Smooth muscle cell (in vitro differentiated cells): ENCODE data around the gene ZMYM2. TPM values are rescaled to one million over a fixed set of nuclear protein-coding genes. Genes with fewer than 3 reads are reported as not detected.

Source experiments
- DNase-seq: peaks from one replicate; lab custom pipeline; 2025; ENCODE audit not compliant: unreplicated experiment; lab: John Stamatoyannopoulos, UW
- H2AFZ ChIP-seq: fragments of 200-600 bp; sonication (generic); 2 replicates; pipeline ENCODE4 v1.6.0; 2016; ENCODE audit warnings: antibody characterized with exemption, low read depth, mild to moderate bottlenecking
- H3F3A ChIP-seq: fragments of 200-600 bp; sonication (generic); 2 replicates; pipeline ENCODE4 v1.6.0; 2017; ENCODE audit warnings: antibody characterized with exemption, low read depth
- H3K27ac ChIP-seq: fragments of 200-600 bp; sonication (generic); 2 replicates; pipeline ENCODE4 v1.5.1; 2016; ENCODE audit warnings: low read depth, mild to moderate bottlenecking
- H3K27me3 ChIP-seq: fragments of 200-600 bp; sonication (generic); 2 replicates; pipeline ENCODE4 v1.6.1; 2016; ENCODE audit warnings: low read depth, mild to moderate bottlenecking
- H3K36me3 ChIP-seq: fragments of 200-600 bp; sonication (generic); 2 replicates; pipeline ENCODE4 v1.5.1; 2016; ENCODE audit warnings: low read depth
- H3K4me1 ChIP-seq: fragments of 200-600 bp; sonication (generic); 2 replicates; pipeline ENCODE4 v1.5.1; 2016; ENCODE audit warnings: low read depth
- H3K4me2 ChIP-seq: fragments of 200-600 bp; sonication (generic); 2 replicates; pipeline ENCODE4 v1.6.0; 2016; ENCODE audit warnings: mild to moderate bottlenecking
- H3K4me3 ChIP-seq: fragments of 200-600 bp; sonication (generic); 2 replicates; pipeline ENCODE4 v1.5.1; 2016; ENCODE audit warnings: mild to moderate bottlenecking
- H3K79me2 ChIP-seq: fragments of 200-600 bp; sonication (generic); 2 replicates; pipeline ENCODE4 v1.6.0; 2016; ENCODE audit warnings: low read depth, mild to moderate bottlenecking
- H3K9ac ChIP-seq: fragments of 200-600 bp; sonication (generic); 2 replicates; pipeline ENCODE4 v1.6.0; 2016; ENCODE audit warnings: low read depth
- H3K9me3 ChIP-seq: fragments of 200-600 bp; sonication (generic); replicated peaks from 2 replicates; pipeline ENCODE4 v1.5.1; 2016; ENCODE audit warnings: low read depth
- H4K20me1 ChIP-seq: fragments of 200-600 bp; sonication (generic); 2 replicates; pipeline ENCODE4 v1.6.0; 2016; ENCODE audit warnings: low read depth
- CTCF ChIP-seq: fragments of 200-600 bp; sonication (generic); IDR thresholded peaks from 2 replicates; pipeline ENCODE4 v1.5.1; 2017; ENCODE audit warnings: borderline replicate concordance, mild to moderate bottlenecking, antibody characterized with exemption; ENCODE audit not compliant: insufficient read depth, poor library complexity, severe bottlenecking
- WGBS: methylation state at CpG from one replicate; pipeline ENCODE4 v1.1.7; 2016; ENCODE audit warnings: low lambda C conversion rate; 5-methylcytosine and 5-hydroxymethylcytosine counted together
- polyA plus RNA-seq: library from polyadenylated mRNA; unstranded; fragments of >200 nt; fragmentation: Nextera tagmentation; extraction: Ambion mirVana; gene quantifications from 2 replicates; pipeline ENCODE4 v1.2.1, GENCODE V29; 2016
- total RNA-seq: library from RNA; depleted of rRNA; stranded (reverse); fragments of >200 nt; gene quantifications from 2 replicates; pipeline ENCODE4 v1.2.3, GENCODE V29; 2014

ZMYM2 gene
- total and polyA plus RNA-seq, 2 experiments from 2014 or later: 29.9 to 107 TPM

- no peak overlapping the region for H3K4me2 ChIP-seq
- no peaks in the 10 kb centered on the region for H3K27me3 ChIP-seq
- H3F3A ChIP-seq: peaks cover 4% of the 10 kb centered on the region
- no peak overlapping the region for H3K27ac ChIP-seq
- no peaks in the 10 kb centered on the region for H3K9me3 ChIP-seq
- no peak overlapping the region for H3K4me3 ChIP-seq
- no peak for DNase-seq
- no peak for TF ChIP-seq CTCF
- H3K9ac ChIP-seq: no peak overlapping the region
- no peaks in the 10 kb centered on the region for H3K4me1 ChIP-seq
- peaks cover 19% of the 10 kb centered on the region for H3K36me3 ChIP-seq
- no peak overlapping the region for H2AFZ ChIP-seq
- peaks cover 83% of the 10 kb centered on the region for H4K20me1 ChIP-seq
- 82% methylated on average over 3 of the region's 3 CpGs for WGBS
- peaks cover 9% of the 10 kb centered on the region for H3K79me2 ChIP-seq
Observed at GRCh38 chr13:20053016-20053415, 94.5 kb downstream of the ZMYM2 start.

GRCh38 chr13:20053891-20054290, 95.4 kb downstream of the ZMYM2 start:
- no peaks in the 10 kb centered on the region for H3K9me3 ChIP-seq
- 95% methylated on average over 2 of the region's 2 CpGs for WGBS
- H4K20me1 ChIP-seq: peaks cover 84% of the 10 kb centered on the region
- H3K9ac ChIP-seq: no peak overlapping the region
- DNase-seq: no peak
- no peak overlapping the region for H3K27ac ChIP-seq
- H3K4me3 ChIP-seq: no peak overlapping the region
- no peaks in the 10 kb centered on the region for H3K27me3 ChIP-seq
- no peak overlapping the region for H2AFZ ChIP-seq
- peaks cover 11% of the 10 kb centered on the region for H3K79me2 ChIP-seq
- peaks cover 28% of the 10 kb centered on the region for H3K36me3 ChIP-seq
- no peak overlapping the region for H3K4me2 ChIP-seq
- peaks cover 8% of the 10 kb centered on the region for H3F3A ChIP-seq
- TF ChIP-seq CTCF: no peak
- no peaks in the 10 kb centered on the region for H3K4me1 ChIP-seq

GRCh38 chr13:20054586-20054985, 96.1 kb downstream of the ZMYM2 start:
- no peaks in the 10 kb centered on the region for H3K27me3 ChIP-seq
- peaks cover 35% of the 10 kb centered on the region for H3K36me3 ChIP-seq
- no peak for TF ChIP-seq CTCF
- peaks cover 7% of the 10 kb centered on the region for H3K79me2 ChIP-seq
- DNase-seq: no peak
- no peaks in the 10 kb centered on the region for H3K9me3 ChIP-seq
- no peak overlapping the region for H3K27ac ChIP-seq
- H2AFZ ChIP-seq: no peak overlapping the region
- peaks cover 78% of the 10 kb centered on the region for H4K20me1 ChIP-seq
- H3K4me1 ChIP-seq: no peaks in the 10 kb centered on the region
- H3K4me2 ChIP-seq: no peak overlapping the region
- H3K4me3 ChIP-seq: no peak overlapping the region
- no peak overlapping the region for H3K9ac ChIP-seq
- WGBS: 59% methylated on average over 2 of the region's 2 CpGs
- peaks cover 8% of the 10 kb centered on the region for H3F3A ChIP-seq

- no peak for DNase-seq
- H4K20me1 ChIP-seq: peaks cover 72% of the 10 kb centered on the region
- no peak overlapping the region for H3K4me2 ChIP-seq
- H3K36me3 ChIP-seq: peaks cover 52% of the 10 kb centered on the region
- H3K4me1 ChIP-seq: no peaks in the 10 kb centered on the region
- peaks cover 7% of the 10 kb centered on the region for H3K79me2 ChIP-seq
- peaks cover 8% of the 10 kb centered on the region for H3F3A ChIP-seq
- no peak overlapping the region for H3K27ac ChIP-seq
- no peak overlapping the region for H3K9ac ChIP-seq
- H3K9me3 ChIP-seq: no peaks in the 10 kb centered on the region
- no peak for TF ChIP-seq CTCF
- no peak overlapping the region for H2AFZ ChIP-seq
- H3K4me3 ChIP-seq: no peak overlapping the region
- H3K27me3 ChIP-seq: no peaks in the 10 kb centered on the region
- WGBS: 98% methylated on average over 7 of the region's 7 CpGs
Observed at GRCh38 chr13:20057214-20057613, 98.7 kb downstream of the ZMYM2 start.
